GM19043 (cell line): ENCODE data around the gene PSME3IP1.
"Not testable (repeated sequence)": the region's sequence is repeated elsewhere in the genome, so short reads cannot be mapped to it uniquely, and the experiment has no call there.

Experiments
- ATAC-seq: cut with Tn5 transposase; IDR thresholded peaks from one replicate; pipeline ENCODE4 v1.9.1; 2021; ENCODE audit warnings: low read depth; ENCODE audit not compliant: unreplicated experiment

Gene PSME3IP1

DNA sequence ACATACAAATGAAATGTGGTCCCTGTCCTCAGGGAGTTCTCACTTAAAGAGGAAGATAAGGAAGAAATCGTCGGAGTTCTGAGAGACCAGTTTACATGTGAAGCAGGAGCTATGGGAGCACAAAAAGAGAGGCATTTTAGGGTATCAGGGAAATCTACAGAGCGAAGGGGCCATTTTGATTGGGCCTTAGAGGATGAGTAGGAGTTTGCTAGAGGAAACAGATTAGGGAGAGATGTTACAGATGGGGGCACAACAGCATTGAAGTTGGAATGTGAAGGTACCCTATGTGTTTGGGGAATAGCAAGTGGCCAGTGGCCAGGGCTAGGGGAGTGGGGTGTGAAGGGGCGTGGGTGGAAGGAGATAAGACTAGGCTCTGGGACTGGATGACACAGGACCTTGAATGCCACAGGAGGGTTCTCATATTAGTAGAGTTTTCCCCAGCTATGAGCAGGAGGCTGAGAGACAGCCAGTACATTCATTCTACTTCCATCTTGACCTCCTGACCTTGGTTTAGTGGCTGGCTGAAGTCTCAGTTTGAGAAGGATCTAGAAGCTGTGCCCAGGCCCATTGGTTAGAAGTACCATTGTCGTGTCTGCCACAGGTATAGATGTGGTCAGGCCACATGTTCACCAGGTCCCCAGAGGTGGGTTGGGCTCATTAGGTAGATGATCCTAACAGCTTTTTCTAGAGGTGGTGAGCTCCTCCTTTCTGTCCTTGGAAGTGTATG lies 58.6 kb downstream of the PSME3IP1 start:
- ATAC-seq: no peak

GRCh38 chr16:57126411-57126810 lies 59.4 kb downstream of the PSME3IP1 start:
- ATAC-seq: no peak

- no peak for ATAC-seq
Measured at GRCh38 chr16:57125969-57126368, 59.9 kb downstream of the PSME3IP1 start.

DNA sequence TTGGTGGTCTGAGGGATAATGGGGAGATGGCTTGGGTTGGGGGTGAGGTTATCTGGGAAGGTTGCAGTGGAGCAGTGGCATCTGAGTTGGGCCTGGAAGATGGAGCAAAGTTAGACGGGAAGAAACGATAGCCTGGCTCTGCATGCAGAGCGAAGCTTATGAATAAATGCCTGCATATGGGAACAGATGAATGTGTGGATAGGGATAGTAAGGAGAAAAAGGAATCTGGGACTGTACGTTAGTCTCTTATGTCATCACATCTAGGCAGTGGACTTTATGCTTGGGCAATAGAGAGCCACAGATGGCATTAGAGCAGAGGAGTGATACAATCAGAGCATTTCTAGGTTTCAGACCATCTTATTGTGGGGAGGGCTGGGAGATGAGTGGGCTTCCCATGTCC lies 60.5 kb downstream of the PSME3IP1 start:
- no peak for ATAC-seq

DNA sequence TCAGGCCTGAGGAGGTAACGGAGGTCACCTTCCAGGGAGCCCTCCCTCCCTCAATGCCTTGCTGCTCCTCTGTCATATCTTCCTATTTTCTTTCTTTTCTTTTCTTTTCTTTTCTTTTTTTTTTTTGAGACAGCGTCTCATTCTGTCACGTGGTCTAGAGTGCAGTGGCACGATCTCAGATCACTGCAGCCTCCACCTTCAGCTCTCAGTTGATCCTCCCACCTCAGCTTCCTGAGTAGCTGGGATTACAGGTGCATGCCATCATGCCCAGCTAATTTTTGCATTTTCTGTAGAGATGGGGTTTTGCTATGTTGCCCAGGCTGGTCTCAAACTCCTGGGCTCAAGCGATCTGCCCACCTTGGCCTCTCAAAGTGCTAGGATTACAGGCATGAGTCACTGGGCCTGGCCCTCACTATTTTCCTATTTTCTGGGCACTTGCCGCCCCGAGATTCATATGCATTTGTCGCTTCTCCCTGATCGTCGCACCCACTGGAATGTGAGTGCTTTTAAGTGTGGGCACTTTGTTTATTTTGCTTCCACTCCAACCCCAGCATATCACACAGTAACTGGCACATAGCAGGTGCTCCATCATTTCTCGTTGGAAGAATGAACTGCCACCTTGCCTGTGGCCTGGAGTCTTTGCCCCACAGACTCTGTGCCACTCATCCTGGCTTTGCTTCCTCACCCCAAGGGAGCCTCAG lies 61.7 kb downstream of the PSME3IP1 start:
- no peak for ATAC-seq

GRCh38 chr16:57123216-57123973 lies 62.4 kb downstream of the PSME3IP1 start:
- no peak for ATAC-seq

- no peak for ATAC-seq
Measured at GRCh38 chr16:57118461-57119084, 67.3 kb downstream of the PSME3IP1 start.

- ATAC-seq: no peak
Measured at GRCh38 chr16:57115514-57116182, 70.2 kb downstream of the PSME3IP1 start.

- no peak for ATAC-seq
Measured at GRCh38 chr16:57115168-57115513, 70.7 kb downstream of the PSME3IP1 start.

DNA sequence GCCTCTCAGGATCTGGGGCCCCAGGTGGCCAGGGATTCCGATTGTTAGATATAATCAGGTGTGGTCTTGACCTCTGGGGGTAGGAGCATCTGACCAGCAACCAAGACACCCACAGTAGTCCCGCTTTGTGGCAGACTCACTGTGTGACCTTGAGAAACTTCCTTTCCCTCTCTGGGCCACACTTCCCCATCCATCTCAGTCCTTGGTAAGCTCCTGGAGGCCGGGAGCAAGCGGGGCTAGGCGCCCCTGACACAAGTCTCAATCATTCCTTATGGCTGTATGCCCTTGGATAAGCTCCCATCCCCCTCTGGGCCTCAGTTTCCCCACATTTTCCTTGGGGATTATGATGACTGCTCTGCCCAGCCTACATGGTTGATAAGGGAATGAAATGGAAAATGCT lies 72.2 kb downstream of the PSME3IP1 start:
- ATAC-seq: no peak

DNA sequence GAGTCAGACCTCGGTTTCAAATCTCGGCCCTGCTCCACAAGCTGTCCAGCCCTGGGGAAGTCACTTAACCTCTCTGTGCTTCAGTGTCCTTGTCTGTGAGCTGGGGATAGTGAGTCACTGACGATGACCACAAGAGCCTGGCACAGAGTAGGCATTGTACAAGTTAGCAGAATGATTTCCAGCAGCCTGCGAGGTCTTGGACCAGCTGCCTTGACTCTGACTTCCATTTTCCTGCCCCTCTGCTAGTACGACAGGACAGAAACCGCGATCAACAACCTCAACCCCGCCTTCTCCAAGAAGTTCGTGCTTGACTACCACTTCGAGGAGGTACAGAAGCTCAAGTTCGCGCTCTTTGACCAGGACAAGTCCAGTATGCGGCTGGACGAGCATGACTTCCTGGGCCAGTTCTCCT lies 72.8 kb downstream of the PSME3IP1 start:
- no peak for ATAC-seq

DNA sequence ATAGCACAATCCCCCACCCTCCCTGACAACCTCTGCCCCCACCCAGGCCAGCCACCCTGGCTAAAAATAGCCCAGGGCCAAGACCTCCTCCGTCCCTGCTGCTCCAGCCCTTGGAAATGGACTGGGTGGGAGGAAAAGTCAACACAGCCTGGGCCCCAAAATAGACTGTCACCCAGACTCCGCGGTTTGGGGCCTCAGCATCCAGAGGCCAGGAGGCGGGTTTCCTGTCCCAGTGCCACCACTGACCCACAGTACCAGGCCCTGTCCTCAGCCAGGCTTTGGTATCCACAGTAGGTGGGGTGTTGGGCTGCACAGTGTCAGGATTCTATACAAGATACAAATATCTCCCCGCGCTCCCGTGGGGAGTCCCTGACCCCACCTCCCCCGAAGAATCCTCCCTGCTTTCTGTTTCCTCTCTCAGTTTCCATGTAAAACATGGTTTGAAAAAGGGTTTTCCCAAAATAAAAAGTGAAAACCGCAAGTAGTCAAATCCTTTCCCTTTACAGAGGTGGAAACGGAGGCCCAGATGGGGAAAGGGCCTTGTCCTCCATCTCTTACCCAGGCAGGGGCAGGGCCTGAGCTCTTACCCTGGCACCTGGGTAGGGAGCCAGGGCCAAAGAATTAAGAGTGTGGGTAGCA lies 73.3 kb downstream of the PSME3IP1 start:
- ATAC-seq: no peak

GRCh38 chr16:57111420-57111819 lies 74.4 kb downstream of the PSME3IP1 start:
- no peak for ATAC-seq

- ATAC-seq: no peak
Measured at GRCh38 chr16:57110937-57111336, 74.9 kb downstream of the PSME3IP1 start.

GRCh38 chr16:57109259-57110105 lies 76.4 kb downstream of the PSME3IP1 start:
- ATAC-seq: not testable (repeated sequence)

- ATAC-seq: no peak
Measured at GRCh38 chr16:57108432-57108831, 77.4 kb downstream of the PSME3IP1 start.

DNA sequence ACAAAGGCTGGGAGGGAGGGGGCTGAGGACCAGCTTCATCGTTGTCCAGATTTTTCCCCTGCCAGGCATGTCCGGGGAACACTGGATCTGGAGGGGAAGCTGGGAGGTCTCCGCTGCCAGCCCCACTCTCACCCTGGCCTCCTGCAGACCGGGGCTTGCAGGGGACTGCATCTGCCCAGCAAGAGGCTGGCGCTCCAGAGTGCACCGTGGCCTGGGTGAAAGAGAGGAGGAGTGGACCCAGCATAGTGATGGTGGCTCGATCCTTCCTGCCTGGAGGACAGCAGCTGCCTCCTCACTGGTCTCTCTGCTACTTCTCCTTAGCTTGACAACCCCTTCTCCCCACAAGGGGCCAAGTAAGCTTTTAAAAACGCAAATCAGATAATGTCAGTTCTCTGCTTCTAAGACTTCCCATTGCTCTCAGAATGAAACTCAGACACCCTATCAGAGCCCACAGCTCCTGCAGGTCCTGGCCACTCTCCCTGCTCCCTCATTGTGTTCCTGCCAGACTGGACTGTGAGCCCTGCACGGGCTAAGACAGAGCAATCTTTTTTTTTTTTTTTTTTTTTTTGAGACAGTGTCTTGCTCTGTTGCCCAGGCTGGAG lies 78.4 kb downstream of the PSME3IP1 start:
- ATAC-seq: no peak

GRCh38 chr16:57106767-57107166 lies 79.1 kb downstream of the PSME3IP1 start:
- ATAC-seq: no peak

DNA sequence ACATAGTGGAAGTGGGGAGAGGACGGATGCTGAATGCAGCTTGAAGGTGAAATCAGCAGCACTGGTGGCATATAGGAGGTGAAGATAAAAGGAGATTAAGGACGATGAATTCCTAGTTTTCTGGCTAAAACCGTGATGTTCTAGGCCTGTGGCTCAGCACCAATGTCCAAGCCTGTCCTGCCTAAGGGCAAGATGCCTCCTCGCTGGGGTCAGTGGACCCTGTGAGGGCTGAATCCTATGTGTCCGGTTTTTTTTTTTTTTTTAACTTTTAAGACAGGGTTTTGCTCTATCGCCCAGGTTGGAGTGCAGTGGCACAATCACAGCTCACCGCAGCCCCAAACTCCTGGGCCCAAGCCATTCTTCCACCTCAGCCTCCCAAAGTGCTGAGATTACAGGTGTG lies 80.7 kb downstream of the PSME3IP1 start:
- no peak for ATAC-seq
